Neural progenitor cell (in vitro differentiated cells): ENCODE measurements around the gene ACOD1.

Experiments used
- CTCF ChIP-seq: fragments of 200-600 bp; sonication (generic); IDR thresholded peaks from 2 replicates; pipeline ENCODE4 v1.5.1; 2017; ENCODE audit warnings: antibody characterized with exemption, mild to moderate bottlenecking
- EZH2phosphoT487 ChIP-seq: fragments of 200-600 bp; sonication (generic); IDR thresholded peaks from 2 replicates; pipeline ENCODE4 v1.6.1; 2017; ENCODE audit warnings: antibody characterized with exemption

GRCh38 chr13:76943646-76944045, 4.7 kb upstream of the ACOD1 start:
- no peak for TF ChIP-seq EZH2phosphoT487
- no peak for TF ChIP-seq CTCF
